Measurements from ENCODE around the gene LRP3. TPM values are rescaled to one million over a fixed set of nuclear protein-coding genes. Genes with fewer than 3 reads are reported as not detected.

The LRP3 gene, protein sequence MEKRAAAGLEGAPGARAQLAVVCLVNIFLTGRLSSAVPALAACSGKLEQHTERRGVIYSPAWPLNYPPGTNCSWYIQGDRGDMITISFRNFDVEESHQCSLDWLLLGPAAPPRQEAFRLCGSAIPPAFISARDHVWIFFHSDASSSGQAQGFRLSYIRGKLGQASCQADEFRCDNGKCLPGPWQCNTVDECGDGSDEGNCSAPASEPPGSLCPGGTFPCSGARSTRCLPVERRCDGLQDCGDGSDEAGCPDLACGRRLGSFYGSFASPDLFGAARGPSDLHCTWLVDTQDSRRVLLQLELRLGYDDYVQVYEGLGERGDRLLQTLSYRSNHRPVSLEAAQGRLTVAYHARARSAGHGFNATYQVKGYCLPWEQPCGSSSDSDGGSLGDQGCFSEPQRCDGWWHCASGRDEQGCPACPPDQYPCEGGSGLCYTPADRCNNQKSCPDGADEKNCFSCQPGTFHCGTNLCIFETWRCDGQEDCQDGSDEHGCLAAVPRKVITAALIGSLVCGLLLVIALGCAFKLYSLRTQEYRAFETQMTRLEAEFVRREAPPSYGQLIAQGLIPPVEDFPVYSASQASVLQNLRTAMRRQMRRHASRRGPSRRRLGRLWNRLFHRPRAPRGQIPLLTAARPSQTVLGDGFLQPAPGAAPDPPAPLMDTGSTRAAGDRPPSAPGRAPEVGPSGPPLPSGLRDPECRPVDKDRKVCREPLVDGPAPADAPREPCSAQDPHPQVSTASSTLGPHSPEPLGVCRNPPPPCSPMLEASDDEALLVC
- total RNA-seq: 39.5 and 42.9 TPM in 2 replicates

DNA sequence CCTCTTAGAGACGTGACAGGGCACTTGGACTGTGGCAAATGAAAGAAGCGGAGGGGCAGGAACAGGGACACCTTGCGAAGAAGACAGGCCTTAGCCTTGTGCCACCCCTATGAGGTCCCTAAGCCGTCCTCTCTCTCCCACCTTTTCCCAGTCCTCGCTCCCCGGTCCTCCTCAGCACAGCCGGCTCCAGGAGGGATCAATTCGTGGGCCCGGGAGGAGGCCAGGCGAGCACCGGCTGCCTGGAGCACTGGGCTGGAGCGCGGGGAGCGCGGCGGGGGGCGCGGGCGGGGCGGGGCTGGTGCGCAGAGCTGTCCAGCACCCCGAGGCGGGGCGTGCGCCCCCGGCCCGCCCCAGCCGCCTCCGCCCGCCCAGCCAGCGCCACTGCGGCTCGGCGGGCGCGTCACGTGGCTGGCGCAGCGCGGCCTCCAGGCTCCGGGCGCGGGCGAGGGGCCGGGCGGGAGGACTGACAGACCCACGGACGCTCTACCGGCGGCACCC, at the start of gene LRP3:
TSS of gene LRP3 (plus strand) at position 466 of the 498 bp plus-strand sequence. CDS start 456 bp downstream, outside the sequence.

DNA sequence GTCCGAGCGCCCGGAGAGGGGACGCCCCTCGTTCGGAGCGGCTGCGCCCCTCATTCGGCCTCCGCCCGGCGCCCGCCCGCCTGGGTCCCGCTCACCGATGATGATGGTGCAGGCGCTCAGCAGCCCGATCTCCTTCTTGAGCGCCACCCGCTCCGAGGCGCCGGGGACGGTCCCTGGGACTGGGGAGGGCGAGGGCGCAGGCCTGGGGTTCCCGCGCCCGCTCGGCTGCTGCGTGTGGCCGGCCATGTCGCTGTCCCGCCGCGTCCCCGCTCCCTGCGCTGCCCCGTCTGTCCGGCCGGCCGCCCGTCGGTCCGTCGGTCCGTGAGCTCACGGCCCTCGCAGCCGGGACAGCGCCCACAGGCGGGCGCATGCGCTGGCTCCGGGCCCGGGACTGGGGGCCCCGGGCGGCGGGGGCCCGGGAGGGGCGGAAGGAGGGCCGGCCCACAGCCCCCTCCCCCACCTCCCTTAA, 31.4 kb downstream of the LRP3 start, which contains the start of gene SLC7A10:
TSS of gene SLC7A10 (minus strand) at position 393 of the 469 bp plus-strand sequence. CDS start at position 246, 147 bp downstream.

Other genes starting within 250 kb of the LRP3 start
- 14.7 and 18.7 TPM in 2 replicates for gene CEP89, start 222.4 kb upstream of the LRP3 start, total RNA-seq
- gene FAAP24, start 222.1 kb upstream of the LRP3 start, total RNA-seq: 2.1 and 2.6 TPM in 2 replicates
- 0.94 and 8.9 TPM in 2 replicates for gene RHPN2, start 129.4 kb upstream of the LRP3 start, total RNA-seq
- gene GPATCH1, start 113.1 kb upstream of the LRP3 start, total RNA-seq: 3.6 and 4.9 TPM in 2 replicates
- gene WDR88, start 62.2 kb upstream of the LRP3 start, total RNA-seq: not detected in 2 replicates
- gene SLC7A10, start 31.5 kb downstream of the LRP3 start, total RNA-seq: 0.12 TPM in 1 of 2 replicates, not detected in the other
- 1.7 and 2.8 TPM in 2 replicates for gene CEBPA, start 108.2 kb downstream of the LRP3 start, total RNA-seq
- gene CEBPG, start 179.4 kb downstream of the LRP3 start, total RNA-seq: 21.4 and 21.9 TPM in 2 replicates